ENCODE measurements around the gene TM4SF18.

GRCh38 chr3:149271669-149272068 is 61.8 kb downstream of the TM4SF18 start:
- TF ChIP-seq CTCF (IDR thresholded peaks at IDR 0.05 in 4 of 5, conservative IDR thresholded peaks at IDR 0.05 in 1 of 5), result no peak
- no peak for TF ChIP-seq POLR2A (IDR thresholded peaks at IDR 0.05)

All from gastrocnemius medialis (tissue), 4 donors.